ENCODE measurements around the gene CDC42BPB.

The CDC42BPB gene

GRCh38 chr14:102885737-102886447, 171.5 kb downstream of the CDC42BPB start:
- no peak for DNase-seq

GRCh38 chr14:102883554-102883953, 173.8 kb downstream of the CDC42BPB start:
- no peak for DNase-seq
- no peak overlapping the region for H3K4me3 ChIP-seq (ENCODE audit: low read depth, low read length)
- peaks cover 26% of the 10 kb centered on the region for H3K36me3 ChIP-seq (replicated peaks)
- in situ Hi-C loops (cut with HindIII; ENCODE audit: low pct_ligation_motif_present, low sequenced_read_pairs) = no loop called here
- no peak overlapping the region for H3K27ac ChIP-seq
- H3K27me3 ChIP-seq (replicated peaks) = no peaks in the 10 kb centered on the region
- TF ChIP-seq CTCF (IDR thresholded peaks at IDR 0.05; ENCODE audit: low read depth, low read length, missing control alignments) = no peak

More at GRCh38 chr14:102885737-102886447, 171.5 kb downstream of the CDC42BPB start:
- Histone ChIP-seq H3K27me3 (replicated peaks) (no peaks in the 10 kb centered on the region), H3K36me3 (replicated peaks) (peaks cover 22% of the 10 kb centered on the region), H3K4me3 (ENCODE audit: low read depth, low read length) (no peak overlapping the region), H3K27ac (no peak overlapping the region)
- in situ Hi-C loops (cut with HindIII; ENCODE audit: low pct_ligation_motif_present, low sequenced_read_pairs) = no loop called here
- TF ChIP-seq CTCF (IDR thresholded peaks at IDR 0.05; ENCODE audit: low read depth, low read length, missing control alignments) = no peak

- in situ Hi-C loops (cut with HindIII; ENCODE audit: low pct_ligation_motif_present, low sequenced_read_pairs) = no loop called here
- H3K36me3 ChIP-seq (replicated peaks) = peaks cover 26% of the 10 kb centered on the region
- no peaks in the 10 kb centered on the region for H3K27me3 ChIP-seq (replicated peaks)
- TF ChIP-seq CTCF (IDR thresholded peaks at IDR 0.05; ENCODE audit: low read depth, low read length, missing control alignments) = no peak
- no peak overlapping the region for H3K4me3 ChIP-seq (ENCODE audit: low read depth, low read length)
- no peak for DNase-seq
- H3K27ac ChIP-seq = no peak overlapping the region
These were observed 174.2 kb downstream of the CDC42BPB start for GRCh38 chr14:102883089-102883541.
